LNCAP (cell line): ENCODE data around the gene FBXW7.

Experiments used
- CTCF ChIP-seq: fragments of 450-650 bp; IDR thresholded peaks from 2 replicates; pipeline ENCODE4 v1.5.1; 2017; ENCODE audit warnings: mild to moderate bottlenecking

FBXW7 gene

DNA sequence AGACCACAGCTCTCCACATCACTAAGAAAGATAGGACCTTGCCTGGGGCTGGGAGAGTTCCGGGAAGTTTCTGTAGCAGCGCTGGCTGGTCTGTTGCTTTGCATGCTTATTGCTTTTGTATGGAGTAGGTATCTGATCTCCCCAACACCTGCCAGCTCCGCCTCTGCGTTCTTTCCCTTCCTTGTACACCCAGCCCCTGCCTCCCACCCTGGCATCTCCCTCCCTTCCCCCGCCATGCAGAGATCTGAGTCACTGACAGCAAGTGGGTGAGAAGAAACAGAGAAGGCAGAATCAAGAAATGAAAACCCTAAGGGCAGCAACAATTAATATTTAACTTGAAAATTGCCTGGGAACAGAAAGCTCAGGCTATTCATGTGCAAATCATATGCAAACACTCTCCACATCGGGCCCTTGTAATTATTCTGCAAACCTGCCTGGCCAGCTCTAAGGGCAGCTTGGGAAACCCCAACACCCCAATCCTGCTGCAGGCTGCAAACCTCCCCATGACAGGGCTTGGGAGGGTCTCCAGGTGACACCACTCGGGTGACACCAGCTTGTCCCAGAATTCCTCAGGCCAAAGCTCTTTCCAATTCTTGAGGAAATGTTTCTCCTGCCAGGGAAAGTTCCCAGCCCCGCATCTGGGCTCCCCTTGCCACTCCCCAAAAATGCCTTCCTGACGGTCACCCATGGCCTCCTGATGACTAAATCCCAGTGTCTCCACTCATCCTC is 257.2 kb downstream of the FBXW7 start:
- no peak for TF ChIP-seq CTCF

DNA sequence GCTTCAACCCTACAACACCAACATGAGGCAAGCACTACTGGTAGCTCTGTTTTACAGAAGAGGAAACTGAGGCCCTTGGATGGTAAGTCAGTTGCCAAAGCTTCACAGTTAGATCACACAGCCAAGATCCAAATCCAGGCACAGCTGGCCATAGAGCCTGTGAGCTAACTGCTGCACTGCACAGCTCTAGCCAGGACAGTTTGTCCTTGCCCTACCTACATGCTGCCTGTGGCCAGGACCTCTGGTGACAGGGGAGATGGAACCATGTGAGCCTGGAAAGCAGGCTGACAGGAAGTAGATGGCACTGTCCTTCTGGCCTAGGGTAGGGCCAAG is 257.8 kb downstream of the FBXW7 start:
- no peak for TF ChIP-seq CTCF

GRCh38 chr4:152277333-152277732 is 258.6 kb downstream of the FBXW7 start:
- TF ChIP-seq CTCF = no peak

DNA sequence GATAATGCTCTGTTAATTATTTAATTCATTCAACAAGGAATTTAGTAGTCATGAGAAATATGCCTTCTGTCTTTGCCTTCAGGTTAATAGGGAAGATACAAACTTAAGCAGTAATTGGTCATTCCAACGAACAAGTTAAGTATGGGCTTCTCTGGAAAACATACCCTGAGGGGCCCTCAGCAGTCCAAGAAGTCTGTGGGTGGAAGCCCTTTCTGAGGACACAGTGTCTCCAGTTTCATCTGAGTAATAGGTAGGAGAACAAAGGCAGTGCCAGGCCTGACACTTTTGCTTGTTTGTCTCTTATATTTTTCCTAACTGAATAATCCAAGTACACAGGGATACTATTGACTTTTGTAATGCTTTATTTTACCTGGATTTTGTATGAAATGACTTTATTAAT is 262.5 kb downstream of the FBXW7 start:
- TF ChIP-seq CTCF = no peak
